NCI-H2081 (cell line): ENCODE measurements around the gene HOXC9.

Experiments
- DNase-seq, 2 experiments: peaks; one replicate each; lab custom pipeline; 2025; lab: John Stamatoyannopoulos, UW

Gene HOXC9

DNA sequence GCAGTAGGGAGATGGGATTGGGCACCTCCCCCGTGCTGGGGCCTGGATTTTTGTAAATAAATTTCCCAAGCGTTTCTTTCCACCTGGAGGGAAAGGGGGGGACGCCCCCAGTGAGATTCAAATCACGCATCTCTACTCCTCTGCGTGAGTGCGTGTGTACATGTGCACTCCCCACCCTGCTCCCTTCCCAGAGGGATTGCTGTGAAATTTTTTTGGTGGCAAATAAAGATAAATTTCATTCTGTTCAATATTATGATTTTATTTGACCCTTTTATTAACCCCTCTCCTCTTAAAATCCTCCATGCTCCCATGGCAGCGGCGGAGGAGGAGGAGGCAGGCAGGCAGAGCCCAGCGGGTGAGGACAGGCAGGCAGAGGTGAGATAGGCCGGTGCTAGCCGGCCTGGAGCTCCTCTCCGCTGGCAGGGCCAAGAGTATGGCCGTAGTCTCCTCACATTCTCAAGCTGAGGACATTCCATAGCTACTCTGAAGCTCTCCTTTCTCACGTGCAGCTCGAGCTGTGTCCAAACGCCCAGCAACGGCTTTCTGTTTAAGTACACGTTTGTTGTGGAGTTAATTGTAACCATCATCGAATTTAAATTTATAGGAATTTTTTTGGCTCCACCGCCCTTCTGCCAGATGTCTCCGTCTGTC lies 23.7 kb upstream of the HOXC9 start:
- DNase-seq: no peak

DNA sequence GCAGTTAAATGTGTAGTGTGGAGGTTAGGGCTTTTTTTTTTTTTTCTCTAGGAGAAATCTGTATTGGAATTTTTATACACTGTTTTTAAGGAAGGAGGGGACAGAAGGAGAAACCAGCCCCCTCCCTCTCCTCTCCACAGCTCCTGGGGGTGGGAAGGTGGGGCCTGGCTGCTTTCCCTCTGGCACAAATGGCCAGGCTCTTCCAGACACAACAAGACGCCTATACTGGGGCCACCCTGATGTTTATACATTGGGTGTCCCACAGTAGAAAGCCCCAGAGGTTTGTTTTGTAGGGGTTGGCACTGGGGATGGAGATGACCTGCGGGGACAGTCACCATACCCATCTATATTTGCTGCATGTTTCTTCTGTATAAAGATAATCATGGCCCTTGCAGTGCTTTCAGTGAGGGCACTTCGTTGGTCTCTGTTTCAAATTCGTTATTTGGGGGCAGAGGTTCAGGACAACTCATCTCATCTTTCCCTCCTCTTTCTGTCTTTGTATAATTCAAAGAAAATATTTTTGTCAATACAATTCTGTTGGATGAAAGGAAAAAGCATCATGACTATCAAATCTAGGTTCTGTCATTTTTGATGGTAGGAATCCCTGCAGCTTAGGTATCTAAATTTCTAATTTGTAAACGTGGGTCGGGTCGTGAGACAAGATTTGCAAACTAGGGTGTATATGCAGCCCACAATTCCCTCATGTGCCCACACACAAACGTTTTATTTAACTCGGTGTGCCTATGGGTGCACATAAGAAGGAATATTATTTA lies 23.0 kb upstream of the HOXC9 start:
- no peak for DNase-seq

DNA sequence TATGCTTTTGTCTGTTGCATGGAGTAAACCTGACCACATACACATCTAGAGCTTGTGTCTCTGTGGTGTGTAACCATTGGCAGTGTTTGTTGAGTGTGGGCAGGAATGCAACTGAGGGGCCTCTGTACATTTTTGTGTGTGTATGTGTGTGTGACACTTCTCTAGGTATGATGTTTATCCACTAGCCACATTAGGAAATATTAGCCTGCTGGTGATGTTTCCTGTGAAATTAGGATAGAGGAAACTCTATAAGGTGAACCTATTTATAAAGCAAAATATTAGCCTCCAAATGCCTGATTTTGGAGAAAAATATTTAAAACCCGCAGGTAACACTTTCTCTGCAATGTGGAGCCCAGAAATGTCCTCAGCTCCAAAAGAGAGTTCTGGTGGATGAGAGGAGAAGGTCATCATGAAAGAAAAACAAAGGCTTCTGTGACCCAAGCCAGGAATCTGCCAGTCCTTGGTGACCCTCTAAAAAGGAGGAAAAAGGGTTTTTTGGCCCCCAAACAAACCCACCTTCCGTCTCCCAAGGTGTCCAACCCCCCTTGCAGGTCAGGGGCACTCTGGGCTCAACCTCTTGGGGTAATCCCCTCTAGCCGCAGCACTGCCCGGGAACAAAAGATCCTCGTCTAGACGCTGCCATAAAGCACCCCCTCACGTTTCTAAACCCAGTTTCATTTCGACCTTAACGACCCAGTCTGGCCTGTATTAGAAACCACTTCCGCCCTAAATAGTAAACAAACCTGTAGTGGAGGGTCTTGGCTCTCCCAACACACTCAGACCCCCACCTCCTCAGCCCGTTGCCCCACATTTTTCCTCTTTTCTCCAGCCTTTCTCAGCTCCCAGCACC lies 22.1 kb upstream of the HOXC9 start:
- DNase-seq: no peak

DNA sequence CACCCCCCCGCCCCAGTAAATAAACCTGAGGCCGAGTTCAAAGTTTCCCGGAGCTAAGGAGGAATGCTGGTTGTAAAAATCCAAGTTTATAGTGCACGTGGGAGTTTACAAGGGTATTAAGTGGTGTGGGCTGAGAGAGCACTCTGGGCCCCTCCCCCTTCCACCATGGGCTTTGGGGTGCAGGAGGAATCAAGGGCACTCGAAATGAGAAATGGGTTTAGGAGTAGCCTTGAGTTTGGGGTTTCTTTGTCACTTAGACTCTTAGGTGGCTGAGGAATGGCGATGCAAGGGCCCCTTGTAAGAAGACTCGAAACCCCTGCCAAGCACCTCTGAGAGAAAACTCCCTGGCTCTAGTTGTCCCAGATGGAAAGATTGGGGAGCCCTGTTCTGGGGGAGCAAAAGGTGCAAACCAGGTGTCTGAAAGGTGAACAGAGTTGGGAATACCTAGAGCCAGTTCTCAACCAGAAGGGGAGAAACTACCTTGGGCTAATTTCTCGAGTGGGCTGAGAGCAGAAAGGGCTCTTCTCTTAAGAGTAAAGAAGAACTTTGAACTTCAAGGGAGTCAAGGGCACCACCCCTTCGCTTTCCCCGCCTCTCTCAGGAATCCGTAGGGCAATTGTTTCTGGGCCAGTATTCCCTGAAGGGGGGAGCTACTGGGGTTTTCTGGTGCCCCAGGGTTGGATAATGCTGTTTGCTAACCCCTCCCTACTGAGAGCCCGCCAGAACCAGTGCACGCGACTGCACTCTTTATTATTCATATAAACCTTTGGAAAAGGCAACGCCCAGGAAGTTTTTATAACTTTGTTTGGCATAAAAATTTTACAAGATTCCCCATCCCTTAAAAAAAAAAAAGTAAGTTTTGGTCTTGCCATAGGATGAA lies 21.2 kb upstream of the HOXC9 start:
- DNase-seq: no peak

DNA sequence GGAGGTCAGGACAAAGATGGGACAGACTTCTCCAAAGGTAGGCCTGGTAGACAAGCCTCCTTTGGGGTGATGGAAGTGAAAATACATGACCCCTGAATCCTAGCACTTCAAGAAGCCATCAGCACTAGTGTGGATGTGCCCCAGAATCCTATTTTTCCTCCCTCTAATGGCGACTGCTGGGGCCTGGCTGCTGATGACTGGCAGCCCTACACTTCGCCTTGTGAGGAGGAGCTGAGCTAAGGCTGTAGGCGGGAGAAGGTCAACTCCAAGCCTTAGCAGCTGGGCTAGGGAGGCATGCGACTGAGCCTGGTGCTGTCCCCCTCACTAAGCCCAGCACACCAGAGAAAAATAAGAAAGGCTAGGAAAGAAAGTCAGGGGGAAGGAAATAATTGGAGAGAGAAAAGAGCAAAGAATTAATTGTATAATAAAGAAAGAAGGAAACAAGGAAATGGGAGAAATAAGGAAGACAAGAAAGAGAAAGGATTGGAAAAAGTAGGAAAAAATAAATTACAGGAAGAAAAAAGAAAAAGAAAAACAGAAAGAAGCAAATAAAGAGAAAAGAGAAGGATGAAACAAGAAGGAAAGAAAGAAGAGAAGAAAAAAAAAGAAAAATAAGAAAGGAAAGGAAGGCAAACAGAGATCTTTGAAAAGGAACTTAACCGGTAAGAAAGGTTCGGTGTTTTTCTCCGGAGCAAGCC lies 19.7 kb upstream of the HOXC9 start:
- DNase-seq: no peak

DNA sequence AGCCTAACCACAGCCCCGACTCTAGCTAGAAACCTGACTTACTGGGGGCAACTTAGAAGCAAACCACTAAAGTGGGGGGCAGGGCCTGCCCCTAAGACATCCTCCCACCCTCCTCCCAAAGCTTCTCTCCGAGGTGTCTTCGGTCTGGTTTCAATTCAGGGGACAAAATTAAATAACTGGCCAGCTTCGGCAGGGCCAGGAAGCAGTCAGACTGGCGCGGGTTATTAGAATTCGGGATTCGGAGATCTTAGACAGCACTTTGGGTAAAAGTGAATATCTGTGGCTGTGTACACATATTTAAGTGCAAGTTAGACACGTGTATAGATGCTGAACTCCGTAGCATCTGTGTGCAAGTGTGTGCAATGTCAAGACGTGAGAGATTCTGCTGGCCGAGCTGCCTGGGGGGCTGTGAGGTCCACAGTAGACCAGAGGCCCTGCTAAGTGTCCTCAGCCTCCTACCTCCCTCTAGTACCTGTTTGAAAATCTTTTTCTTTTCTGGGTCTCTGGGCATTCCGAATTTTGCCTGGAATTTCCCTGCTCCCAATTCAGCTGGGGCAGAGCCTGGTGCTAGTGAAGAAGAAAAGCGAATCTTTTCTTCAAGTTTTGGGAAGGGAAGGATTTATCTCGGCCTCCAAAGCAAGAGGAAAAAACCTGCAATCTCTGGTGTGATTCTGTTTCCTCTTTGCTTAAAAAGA lies 19.0 kb upstream of the HOXC9 start:
- no peak for DNase-seq

DNA sequence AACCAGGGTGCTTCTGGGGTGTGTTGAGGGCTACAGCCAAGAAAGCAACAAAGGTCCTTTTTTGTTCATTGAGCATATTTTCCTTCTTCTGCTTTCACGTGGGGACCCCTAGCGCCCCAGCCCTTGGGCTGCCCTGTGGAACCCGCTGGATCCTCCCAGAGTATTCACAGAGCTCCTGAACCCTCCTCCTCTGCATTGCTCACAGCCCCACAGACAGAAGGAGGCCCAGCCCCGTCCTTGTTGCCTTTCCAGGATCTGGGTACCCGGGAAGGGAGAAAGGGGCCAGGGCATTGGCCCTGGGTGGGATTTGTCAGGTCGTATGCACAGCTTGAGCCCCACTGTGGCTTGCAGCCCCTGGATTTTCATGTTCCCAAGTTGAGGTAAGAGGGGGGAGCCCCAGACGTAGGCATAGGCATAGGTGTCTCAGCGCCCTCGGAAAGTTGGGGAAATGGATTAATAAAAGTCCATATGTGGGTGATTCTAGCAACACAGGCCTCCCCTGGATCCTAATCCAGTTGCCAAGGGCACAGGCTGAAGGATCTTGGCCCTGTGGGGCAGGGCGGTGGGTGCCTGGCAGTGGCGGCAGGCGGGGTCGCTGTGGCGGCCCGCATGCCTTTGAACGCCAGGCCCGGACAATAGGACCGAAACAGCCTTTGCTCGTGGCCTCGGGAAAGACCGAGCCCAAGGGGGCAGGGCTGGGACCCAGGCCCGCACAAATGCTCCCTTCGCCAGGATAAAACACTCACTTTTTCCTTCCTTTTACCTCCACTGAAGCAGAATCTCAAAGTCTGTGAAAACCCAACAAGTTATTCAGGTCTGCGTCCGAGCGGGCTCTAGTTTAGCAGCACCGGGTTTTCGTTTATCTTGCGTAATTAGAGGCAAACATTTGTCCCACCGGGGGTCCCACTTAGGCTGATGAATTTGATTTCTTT lies 18.1 kb upstream of the HOXC9 start:
- no peak for DNase-seq

DNA sequence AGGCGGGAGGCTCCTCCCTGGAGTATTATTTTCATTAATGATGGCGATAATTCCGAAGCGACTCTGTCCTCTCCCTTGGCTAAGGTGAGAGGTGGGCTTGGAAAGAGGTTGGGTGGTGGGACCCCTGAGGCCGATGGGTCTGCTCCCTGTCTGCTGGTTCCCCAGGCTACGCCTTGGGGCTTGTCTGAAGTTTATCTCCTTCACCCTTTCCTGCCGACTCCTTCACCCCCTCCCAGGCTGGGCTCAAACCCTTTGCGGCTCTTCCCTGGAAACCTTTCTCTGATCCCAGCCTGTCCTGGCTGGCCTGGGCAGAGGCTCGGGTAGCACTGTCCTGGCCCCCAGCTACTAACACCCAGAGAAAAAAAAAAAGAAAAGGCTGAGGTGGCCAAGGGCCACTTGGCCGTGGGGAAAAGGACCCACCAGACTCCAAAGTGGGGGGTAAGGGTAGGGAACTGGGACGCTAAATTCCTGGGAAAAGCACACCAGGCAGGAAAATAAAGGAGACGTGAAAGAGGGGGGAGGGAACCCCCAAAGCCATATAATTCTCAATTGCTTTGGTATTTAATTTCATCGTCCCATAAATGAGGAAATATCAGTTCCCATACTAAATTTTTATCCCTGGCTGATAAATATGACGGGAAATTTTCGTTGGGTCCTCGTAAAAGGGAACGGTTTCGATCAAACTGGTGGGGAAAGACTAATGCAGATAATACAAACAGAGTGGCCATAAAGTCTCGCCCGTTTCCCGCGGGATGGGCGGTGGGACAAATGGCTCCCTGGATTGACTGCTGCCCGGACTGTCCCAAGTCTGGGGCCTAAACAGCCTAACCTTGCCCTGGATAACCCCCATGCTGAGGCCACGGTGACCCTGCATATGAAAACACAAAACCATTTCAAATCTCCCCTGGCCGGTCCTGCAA lies 17.1 kb upstream of the HOXC9 start:
- no peak for DNase-seq

DNA sequence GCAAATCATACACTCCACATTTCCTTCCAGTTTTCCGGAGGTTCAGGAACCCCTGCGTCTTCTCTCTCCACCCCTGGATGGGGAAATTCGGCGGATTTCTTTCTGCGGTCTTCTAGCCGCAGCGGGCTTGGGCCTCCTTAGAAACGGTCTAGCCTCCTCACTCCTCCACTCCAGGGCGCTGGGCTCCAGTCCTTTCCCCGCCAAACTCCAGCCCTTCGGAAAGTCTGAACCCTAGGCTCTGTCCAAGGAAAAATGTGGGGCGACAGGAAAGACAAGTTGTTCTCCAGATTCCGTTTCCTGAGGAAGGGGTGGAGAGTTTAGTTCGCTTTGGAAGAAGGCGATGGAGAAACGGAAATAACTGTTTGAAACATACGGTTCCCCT lies 16.4 kb upstream of the HOXC9 start:
- no peak for DNase-seq

DNA sequence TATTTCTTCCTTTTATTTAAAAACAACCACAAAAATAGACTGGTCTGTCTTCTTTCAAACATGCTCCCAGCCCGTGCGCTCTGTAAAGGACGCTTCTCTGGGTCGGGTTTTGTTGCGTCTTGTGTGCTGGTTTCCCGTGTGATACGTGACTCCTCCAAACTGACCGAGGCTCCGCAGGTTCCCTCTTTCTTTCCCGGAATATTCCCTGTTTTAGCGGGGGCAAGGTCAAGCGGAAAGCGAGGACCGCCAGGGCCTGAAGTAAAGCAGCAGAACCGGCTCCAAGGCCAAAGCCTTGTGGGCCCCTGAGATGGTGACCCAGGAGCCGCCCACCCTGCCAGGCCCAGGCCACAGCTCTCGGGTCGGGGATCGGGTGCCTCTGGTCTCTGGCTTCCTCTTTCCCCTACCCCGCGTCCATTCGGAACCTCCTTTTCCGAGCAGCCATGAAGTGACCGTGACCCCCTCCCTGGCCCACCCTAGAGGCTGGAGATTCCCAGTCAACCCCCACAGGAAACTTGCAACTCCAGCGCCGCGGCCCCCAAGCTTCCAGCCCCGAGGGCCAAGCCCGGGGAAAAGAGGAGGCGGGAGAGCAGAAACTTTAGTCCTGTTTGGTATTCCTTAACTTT lies 15.9 kb upstream of the HOXC9 start:
- DNase-seq: no peak

DNA sequence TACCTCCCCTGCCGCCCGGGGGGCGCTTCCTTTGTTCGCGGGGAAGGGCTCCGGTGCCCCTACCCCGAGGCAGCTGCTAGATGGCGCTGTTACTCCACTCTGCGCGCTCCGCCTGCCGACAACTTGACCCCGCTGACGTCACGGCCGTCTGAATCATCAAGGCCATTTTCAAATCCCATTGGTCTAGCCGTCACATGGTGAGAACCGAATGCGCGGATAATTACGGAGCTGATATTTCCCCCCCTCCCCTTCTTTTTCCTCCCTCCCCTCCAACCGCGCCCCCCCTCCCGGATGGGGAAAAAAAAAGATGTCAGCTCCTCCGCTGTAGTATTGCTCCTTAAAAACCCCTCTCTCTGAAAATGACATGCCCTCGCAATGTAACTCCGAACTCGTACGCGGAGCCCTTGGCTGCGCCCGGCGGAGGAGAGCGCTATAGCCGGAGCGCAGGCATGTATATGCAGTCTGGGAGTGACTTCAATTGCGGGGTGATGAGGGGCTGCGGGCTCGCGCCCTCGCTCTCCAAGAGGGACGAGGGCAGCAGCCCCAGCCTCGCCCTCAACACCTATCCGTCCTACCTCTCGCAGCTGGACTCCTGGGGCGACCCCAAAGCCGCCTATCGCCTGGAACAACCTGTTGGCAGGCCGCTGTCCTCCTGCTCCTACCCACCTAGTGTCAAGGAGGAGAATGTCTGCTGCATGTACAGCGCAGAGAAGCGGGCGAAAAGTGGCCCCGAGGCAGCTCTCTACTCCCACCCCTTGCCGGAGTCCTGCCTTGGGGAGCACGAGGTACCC lies 14.9 kb upstream of the HOXC9 start, which contains the start of gene HOXC10:
TSS of gene HOXC10 (plus strand) at position 246 of the 791 bp plus-strand sequence. CDS start at position 360, 114 bp downstream.
- peak; percentile 91 to 93 for DNase-seq

DNA sequence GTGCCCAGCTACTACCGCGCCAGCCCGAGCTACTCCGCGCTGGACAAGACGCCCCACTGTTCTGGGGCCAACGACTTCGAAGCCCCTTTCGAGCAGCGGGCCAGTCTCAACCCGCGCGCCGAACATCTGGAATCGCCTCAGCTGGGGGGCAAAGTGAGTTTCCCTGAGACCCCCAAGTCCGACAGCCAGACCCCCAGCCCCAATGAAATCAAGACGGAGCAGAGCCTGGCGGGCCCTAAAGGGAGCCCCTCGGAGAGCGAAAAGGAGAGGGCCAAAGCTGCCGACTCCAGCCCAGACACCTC lies 14.3 kb upstream of the HOXC9 start:
- no peak for DNase-seq

DNA sequence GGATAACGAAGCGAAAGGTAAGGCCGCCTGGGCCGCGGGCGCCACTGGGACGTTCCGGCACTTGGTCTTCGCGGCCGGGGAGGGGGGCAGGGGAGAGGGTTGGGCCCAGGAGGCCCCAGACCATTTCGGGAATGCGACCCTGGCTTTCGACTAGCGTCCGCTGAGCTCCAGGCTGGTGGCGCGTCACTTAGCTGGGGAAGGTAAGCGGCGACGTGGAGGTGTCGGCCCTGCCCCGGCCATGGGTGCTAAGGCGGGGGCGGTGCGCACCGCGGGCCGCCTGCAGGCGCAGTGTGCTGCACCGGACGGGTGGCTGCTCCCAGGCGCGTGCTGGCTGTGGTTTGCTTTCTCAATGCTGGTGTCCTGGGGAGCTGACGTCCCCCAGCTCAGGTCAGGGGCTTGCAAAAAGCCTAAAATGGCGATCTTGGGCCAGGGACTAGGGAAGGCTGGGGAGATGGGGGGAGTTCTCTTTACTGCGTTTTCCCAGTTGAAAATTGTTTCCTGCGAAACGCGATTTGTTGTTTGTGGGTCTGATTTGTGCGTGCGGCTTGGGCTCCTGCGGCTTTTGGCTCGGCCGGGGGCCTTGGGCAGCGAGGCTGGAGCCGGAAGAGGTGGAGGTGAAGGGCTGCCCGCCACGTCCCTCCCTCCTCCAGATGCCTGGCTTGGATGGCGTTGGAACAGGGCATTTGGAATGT lies 13.8 kb upstream of the HOXC9 start:
- DNase-seq: no peak

DNA sequence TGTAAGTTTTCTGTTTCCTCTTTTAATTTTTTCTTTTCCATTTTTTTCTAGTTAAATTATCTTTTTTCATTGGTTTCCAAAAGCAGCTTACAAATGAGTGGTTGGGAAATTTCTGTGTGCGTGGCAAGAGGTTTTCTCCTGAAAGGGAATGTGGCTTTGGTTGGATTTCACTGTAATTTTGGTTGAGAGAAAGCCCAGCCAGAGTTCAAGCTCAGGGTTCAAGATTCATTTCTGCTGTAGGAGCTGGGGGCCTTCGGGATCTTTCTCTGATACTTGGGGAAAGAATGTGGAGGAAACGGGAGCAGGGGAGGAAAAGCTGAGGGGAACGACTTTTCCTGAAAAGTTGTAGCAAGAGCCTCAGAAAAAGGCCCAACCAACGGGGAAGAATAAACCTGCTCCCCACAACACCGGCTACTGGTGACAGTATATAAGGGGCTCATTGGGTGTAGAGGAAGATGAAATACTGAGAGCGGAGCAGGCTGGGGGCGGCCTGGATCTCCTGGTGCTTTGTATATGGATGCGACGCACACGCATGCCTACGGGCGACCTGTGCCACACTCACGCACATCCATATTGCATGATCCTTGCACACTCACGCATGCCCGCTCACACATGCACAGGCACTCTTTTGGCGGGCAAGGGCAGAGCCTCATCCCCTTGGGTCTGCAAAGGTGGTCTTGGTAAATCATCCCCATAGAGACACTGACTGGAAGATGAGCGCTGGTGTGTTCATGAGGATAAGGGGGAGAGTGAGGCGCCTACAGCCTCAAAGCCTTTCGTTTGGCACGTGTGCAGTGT lies 13.1 kb upstream of the HOXC9 start:
- DNase-seq: no peak

DNA sequence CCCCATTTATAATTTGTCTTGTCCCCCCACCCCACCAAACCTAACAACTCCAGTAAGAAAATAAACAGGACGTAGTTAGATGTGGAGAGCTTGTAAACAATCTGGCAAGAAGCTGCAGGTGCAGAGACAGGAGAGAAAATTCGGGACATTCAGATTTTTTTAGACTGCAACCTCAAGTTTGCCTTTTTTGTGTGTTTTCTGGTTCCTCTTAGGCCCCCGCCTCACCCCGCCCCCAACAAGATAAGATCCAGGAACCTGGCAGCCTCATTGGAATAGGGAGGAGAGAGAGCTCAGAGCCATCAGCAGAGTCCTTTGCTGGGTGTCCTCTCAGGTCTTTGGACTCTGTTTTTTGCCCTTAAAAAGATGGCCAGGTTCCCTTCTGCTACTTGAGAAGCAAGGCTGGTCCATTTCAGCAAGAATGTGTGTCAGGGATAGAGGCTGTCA lies 12.2 kb upstream of the HOXC9 start:
- DNase-seq: no peak
